NT2/D1 (cell line): ENCODE results near the gene BNC2.

Experiments
- YY1 ChIP-seq: IDR thresholded peaks from 2 replicates; pipeline ENCODE4 v1.6.1; 2011; ENCODE audit not compliant: insufficient read length, insufficient read depth
- ZNF274 ChIP-seq: IDR thresholded peaks from 2 replicates; pipeline ENCODE4 v1.6.1; 2011; ENCODE audit warnings: mild to moderate bottlenecking, low read depth, low read length

- TF ChIP-seq YY1 = no peak
- no peak for TF ChIP-seq ZNF274
Observed at GRCh38 chr9:16619914-16620520, 250.5 kb downstream of the BNC2 start.
